T-helper 2 cell treated with Interferon-gamma antibody and Interleukin-4, amounts not matched to agents 100 ng/mL and 5 ng/mL, for 36 hours (primary cell): Measurements from ENCODE around the gene PHC2. TPM values are rescaled to one million over a fixed set of nuclear protein-coding genes. Genes with fewer than 3 reads are reported as not detected.

ENCODE experiments used
- intact Hi-C: fragments of 100-400 bp; cut with micrococcal nuclease; formaldehyde crosslinking; loops from one replicate; pipeline ENCODE4 v1.15.1; 2023
- total RNA-seq: library from RNA; stranded (reverse); gene quantifications from 2 replicates; pipeline ENCODE4 v1.2.3, GENCODE V29; 2022

Gene PHC2
- total RNA-seq, 1 donor from 2014 or later, result 46.6 TPM

- intact Hi-C loops, result no loop called here
Observed at GRCh38 chr1:33332881-33333280, 98.0 kb downstream of the PHC2 start.

GRCh38 chr1:33332357-33332789 lies 98.5 kb downstream of the PHC2 start:
- intact Hi-C loops, result no loop called here

- intact Hi-C loops, result no loop called here
Observed at GRCh38 chr1:33331444-33332356, 99.2 kb downstream of the PHC2 start.

GRCh38 chr1:33330906-33331305 lies 100.0 kb downstream of the PHC2 start:
- intact Hi-C loops, result no loop called here

GRCh38 chr1:33330361-33330890 lies 100.5 kb downstream of the PHC2 start:
- intact Hi-C loops, result no loop called here

- intact Hi-C loops, result no loop called here
Observed at GRCh38 chr1:33329600-33330305, 101.1 kb downstream of the PHC2 start.

GRCh38 chr1:33328817-33329216 lies 102.1 kb downstream of the PHC2 start:
- intact Hi-C loops, result no loop called here

GRCh38 chr1:33327587-33328325 lies 103.1 kb downstream of the PHC2 start:
- intact Hi-C loops, result no loop called here

GRCh38 chr1:33326785-33327184 lies 104.1 kb downstream of the PHC2 start:
- intact Hi-C loops, result no loop called here

- intact Hi-C loops, result no loop called here
Observed at GRCh38 chr1:33324677-33325575, 106.0 kb downstream of the PHC2 start.

GRCh38 chr1:33323663-33324477 lies 107.0 kb downstream of the PHC2 start:
- intact Hi-C loops, result no loop called here

GRCh38 chr1:33322870-33323585 lies 107.9 kb downstream of the PHC2 start:
- intact Hi-C loops, result no loop called here

GRCh38 chr1:33322109-33322508 lies 108.8 kb downstream of the PHC2 start:
- intact Hi-C loops, result no loop called here

GRCh38 chr1:33321178-33321577 lies 109.7 kb downstream of the PHC2 start:
- intact Hi-C loops, result no loop called here

GRCh38 chr1:33320619-33321165 lies 110.2 kb downstream of the PHC2 start, which contains the start of gene A3GALT2:
A3GALT2 (minus strand) TSS chr1:33321098; CDS start chr1:33321098, 0 bp downstream.
- intact Hi-C loops, result no loop called here

- intact Hi-C loops, result no loop called here
Observed at GRCh38 chr1:33319949-33320618, 110.8 kb downstream of the PHC2 start.

GRCh38 chr1:33319186-33319948 lies 111.5 kb downstream of the PHC2 start:
- intact Hi-C loops, result no loop called here
